HG03103 (cell line): ENCODE measurements around the gene CLSTN1.
"Not testable (repeated sequence)": the region's sequence is repeated elsewhere in the genome, so short reads cannot be mapped to it uniquely, and the experiment has no call there.

Experiments used
- ATAC-seq: cut with Tn5 transposase; IDR thresholded peaks from one replicate; pipeline ENCODE4 v1.9.1; 2021; ENCODE audit warnings: low read depth; ENCODE audit not compliant: unreplicated experiment

CLSTN1 gene

GRCh38 chr1:9768983-9769382 lies 54.8 kb downstream of the CLSTN1 start:
- no peak for ATAC-seq

GRCh38 chr1:9767964-9768668 lies 55.6 kb downstream of the CLSTN1 start:
- no peak for ATAC-seq

- no peak for ATAC-seq
These were observed 56.9 kb downstream of the CLSTN1 start for GRCh38 chr1:9766759-9767442.

GRCh38 chr1:9764550-9764949 lies 59.2 kb downstream of the CLSTN1 start:
- no peak for ATAC-seq

- no peak for ATAC-seq
These were observed 59.9 kb downstream of the CLSTN1 start for GRCh38 chr1:9763914-9764313.

GRCh38 chr1:9762446-9762845 lies 61.3 kb downstream of the CLSTN1 start:
- not testable (repeated sequence) for ATAC-seq

- no peak for ATAC-seq
These were observed 61.9 kb downstream of the CLSTN1 start for GRCh38 chr1:9761855-9762254.

- ATAC-seq, result no peak
These were observed 62.9 kb downstream of the CLSTN1 start for GRCh38 chr1:9760824-9761223.

GRCh38 chr1:9759939-9760338 lies 63.8 kb downstream of the CLSTN1 start:
- no peak for ATAC-seq

- no peak for ATAC-seq
These were observed 65.1 kb downstream of the CLSTN1 start for GRCh38 chr1:9758559-9759121.

- ATAC-seq, result no peak
These were observed 68.2 kb downstream of the CLSTN1 start for GRCh38 chr1:9755441-9755995.

- no peak for ATAC-seq
These were observed 70.6 kb downstream of the CLSTN1 start for GRCh38 chr1:9753121-9753531.

- ATAC-seq, result no peak
These were observed 71.8 kb downstream of the CLSTN1 start for GRCh38 chr1:9751971-9752370.

- no peak for ATAC-seq
These were observed 74.4 kb downstream of the CLSTN1 start for GRCh38 chr1:9749361-9749760.

- not testable (repeated sequence) for ATAC-seq
These were observed 75.4 kb downstream of the CLSTN1 start for GRCh38 chr1:9748391-9748790.

GRCh38 chr1:9746651-9747050 lies 77.1 kb downstream of the CLSTN1 start:
- no peak for ATAC-seq

GRCh38 chr1:9746211-9746610 lies 77.6 kb downstream of the CLSTN1 start:
- ATAC-seq, result no peak

- ATAC-seq, result no peak
These were observed 79.5 kb downstream of the CLSTN1 start for GRCh38 chr1:9744106-9744799.

- ATAC-seq, result no peak
These were observed 86.1 kb downstream of the CLSTN1 start for GRCh38 chr1:9737671-9738070.

GRCh38 chr1:9737057-9737456 lies 86.7 kb downstream of the CLSTN1 start:
- ATAC-seq, result no peak

GRCh38 chr1:9736241-9736640 lies 87.5 kb downstream of the CLSTN1 start:
- no peak for ATAC-seq
